ENCODE results near the gene HRH3.

DNA sequence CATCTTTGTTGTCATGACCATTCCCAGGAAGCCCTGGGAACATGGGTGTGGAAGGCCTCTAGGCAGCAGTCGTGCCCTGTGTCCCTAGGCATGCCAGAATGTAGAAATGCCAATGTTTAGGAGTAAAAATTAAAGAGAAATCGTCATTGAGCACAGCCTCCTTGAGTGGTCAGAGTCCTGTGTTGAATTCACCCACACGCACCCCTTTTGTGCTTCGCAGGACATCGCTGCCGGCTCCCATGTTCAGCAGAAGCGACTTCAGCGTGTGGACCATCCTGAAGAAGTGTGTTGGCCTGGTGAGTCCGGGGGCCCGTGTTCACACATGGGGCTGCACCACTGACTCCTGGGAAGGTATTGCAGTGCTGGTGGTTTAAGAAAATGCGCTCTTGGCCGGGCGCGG is 43.3 kb upstream of the HRH3 start:
- no peak for TF ChIP-seq POLR2A (IDR thresholded peaks at IDR 0.05; ENCODE audit: low read depth, low read length)
- TF ChIP-seq POLR2AphosphoS5 (IDR thresholded peaks at IDR 0.05; ENCODE audit: low read depth, low read length) = no peak

Measured in GM12892 (cell line).